HepG2 (cell line): Measurements from ENCODE around the gene ITIH1. TPM values are rescaled to one million over a fixed set of nuclear protein-coding genes. Genes with fewer than 3 reads are reported as not detected.

ENCODE experiments used
- polyA plus RNA-seq, 8 experiments: library from polyadenylated mRNA; depleted of rRNA in 3 of 8; stranded (reverse) in 7 of 8; unstranded in 1 of 8; fragments of >200 nt; fragmentation: Illumina TruSeq in 4 of 8; extraction: Trizol in 4 of 8; gene quantifications; 2 replicates each; pipeline versions ENCODE4 v1.2.1 to v1.2.3, GENCODE V29; 2011 to 2016; ENCODE audit warnings: low read depth in 4 of 8, missing spikeins in 1 of 8, mixed read lengths in 1 of 8; ENCODE audit not compliant: insufficient read depth in 1 of 8
- small RNA-seq, 3 experiments: library from RNA; depleted of rRNA; stranded (forward); fragments of <200 nt; gene quantifications; one replicate each; pipeline ENCODE3, GENCODE V24; 2012; ENCODE audit warnings: low read depth in 2 of 3, low replicate concordance in 1 of 3; ENCODE audit not compliant: insufficient read length in 3 of 3, insufficient read depth in 2 of 3
- total RNA-seq, 5 experiments: library from RNA; depleted of rRNA; stranded (reverse); fragments of >200 nt; fragmentation: Illumina TruSeq; extraction: Trizol; gene quantifications; 2 replicates each; pipeline ENCODE4 v1.2.3, GENCODE V29; 2016; ENCODE audit warnings: low read depth in 1 of 5

The ITIH1 gene
- total and polyA plus RNA-seq, 2 of the 13 experiments (the other 11 are each of a cell fraction or from before 2014, with no cell fraction given) = 12.3 to 19.6 TPM

Small RNA genes lying within 50 kb of the gene (small RNA-seq; reads per million reads assigned to genes)
- gene AC006254.2 (0 reads per million in 3 experiments), gene MUSTN1 (0 reads per million in 3 experiments)

Other genes with a start within 250 kb of the ITIH1 start
- 105 and 131 TPM in 2 replicates for gene NT5DC2, start 243.7 kb upstream of the ITIH1 start, total RNA-seq (2016; rRNA removed; fragmentation: Illumina TruSeq; extraction: Trizol)
- 217 and 240 TPM in 2 replicates for gene NT5DC2, start 243.7 kb upstream of the ITIH1 start, polyA plus RNA-seq (2011; rRNA removed)
- gene UQCC5, start 241.0 kb upstream of the ITIH1 start, total RNA-seq (2016; rRNA removed; fragmentation: Illumina TruSeq; extraction: Trizol) = 29.5 and 33.7 TPM in 2 replicates
- 15.4 and 15.7 TPM in 2 replicates for gene UQCC5, start 241.0 kb upstream of the ITIH1 start, polyA plus RNA-seq (2011; rRNA removed)
- 33.2 and 47.0 TPM in 2 replicates for gene PBRM1, start 91.7 kb upstream of the ITIH1 start, total RNA-seq (2016; rRNA removed; fragmentation: Illumina TruSeq; extraction: Trizol)
- gene PBRM1, start 91.7 kb upstream of the ITIH1 start, polyA plus RNA-seq (2011; rRNA removed) = 9.6 and 10.9 TPM in 2 replicates
- gene GNL3, start 91.6 kb upstream of the ITIH1 start, total RNA-seq (2016; rRNA removed; fragmentation: Illumina TruSeq; extraction: Trizol) = 257 and 281 TPM in 2 replicates
- 91.7 and 129 TPM in 2 replicates for gene GNL3, start 91.6 kb upstream of the ITIH1 start, polyA plus RNA-seq (2011; rRNA removed)
- gene GLT8D1, start 71.8 kb upstream of the ITIH1 start, total RNA-seq (2016; rRNA removed; fragmentation: Illumina TruSeq; extraction: Trizol) = 65.1 and 110 TPM in 2 replicates
- gene GLT8D1, start 71.8 kb upstream of the ITIH1 start, polyA plus RNA-seq (2011; rRNA removed) = 109 and 121 TPM in 2 replicates
- 100 and 120 TPM in 2 replicates for gene SPCS1, start 71.5 kb upstream of the ITIH1 start, total RNA-seq (2016; rRNA removed; fragmentation: Illumina TruSeq; extraction: Trizol)
- 61.8 and 84.6 TPM in 2 replicates for gene SPCS1, start 71.5 kb upstream of the ITIH1 start, polyA plus RNA-seq (2011; rRNA removed)
- gene NEK4, start 6.7 kb upstream of the ITIH1 start, total RNA-seq (2016; rRNA removed; fragmentation: Illumina TruSeq; extraction: Trizol) = 38.0 and 38.5 TPM in 2 replicates
- gene NEK4, start 6.7 kb upstream of the ITIH1 start, polyA plus RNA-seq (2011; rRNA removed) = 16.5 and 16.7 TPM in 2 replicates
- gene ITIH3, start 17.2 kb downstream of the ITIH1 start, total RNA-seq (2016; rRNA removed; fragmentation: Illumina TruSeq; extraction: Trizol) = 38.9 and 105 TPM in 2 replicates
- gene ITIH3, start 17.2 kb downstream of the ITIH1 start, polyA plus RNA-seq (2011; rRNA removed) = 632 and 1,233 TPM in 2 replicates
- gene ITIH4, start 53.1 kb downstream of the ITIH1 start, total RNA-seq (2016; rRNA removed; fragmentation: Illumina TruSeq; extraction: Trizol) = 1.5 and 5.3 TPM in 2 replicates
- gene ITIH4, start 53.1 kb downstream of the ITIH1 start, polyA plus RNA-seq (2011; rRNA removed) = 2.7 and 3.7 TPM in 2 replicates
- 1.3 and 1.4 TPM in 2 replicates for gene MUSTN1, start 57.4 kb downstream of the ITIH1 start, total RNA-seq (2016; rRNA removed; fragmentation: Illumina TruSeq; extraction: Trizol)
- 0.60 and 0.84 TPM in 2 replicates for gene MUSTN1, start 57.4 kb downstream of the ITIH1 start, polyA plus RNA-seq (2011; rRNA removed)
- 8.7 and 11.7 TPM in 2 replicates for gene STIMATE, start 119.9 kb downstream of the ITIH1 start, total RNA-seq (2016; rRNA removed; fragmentation: Illumina TruSeq; extraction: Trizol)
- 5.7 and 6.2 TPM in 2 replicates for gene STIMATE, start 119.9 kb downstream of the ITIH1 start, polyA plus RNA-seq (2011; rRNA removed)